B cell (primary cell): Measurements from ENCODE around the gene RGS6. TPM values are rescaled to one million over a fixed set of nuclear protein-coding genes. Genes with fewer than 3 reads are reported as not detected.

Source experiments
- ATAC-seq: fragments of 200-7000 bp; cut with Tn5 transposase; one replicate; pipeline ENCODE4 v1.10.0; 2021; ENCODE audit warnings: low read depth, mild to moderate bottlenecking, moderate number of reproducible peaks, moderate library complexity
- CTCF ChIA-PET: fragments of 350-600 bp; sonication (Branson Sonifier 250); formaldehyde crosslinking; loops from one replicate; lab custom pipeline; 2021; ENCODE audit warnings: antibody characterized with exemption, inconsistent platforms; lab: Charles Lee
- POLR2A ChIA-PET: fragments of 350-600 bp; sonication (Branson Sonifier 250); formaldehyde crosslinking; loops from one replicate; lab custom pipeline; 2021; ENCODE audit warnings: antibody characterized with exemption; lab: Charles Lee
- DNase-seq: peaks from one replicate; pipeline ENCODE4 v3.0.0; 2013
- H2AFZ ChIP-seq: 2 replicates; pipeline ENCODE4 v1.6.1; 2012; ENCODE audit warnings: mild to moderate bottlenecking, low read depth, low read length; ENCODE audit not compliant: insufficient read depth, poor library complexity, severe bottlenecking
- H3K27ac ChIP-seq, 2 donors: 1 replicate in 1 of 2; 2 replicates in 1 of 2; pipeline ENCODE4 v1.5.1; 2012 to 2013; ENCODE audit warnings: low read length in 2 of 2, mild to moderate bottlenecking in 2 of 2, moderate library complexity in 1 of 2
- H3K27me3 ChIP-seq, 4 experiments: fragments of 200-600 bp in 1 of 4; sonication (generic) in 1 of 4; replicated peaks in 1 of 4; 1 replicate in 2 of 4; 2 replicates in 2 of 4; pipeline versions ENCODE4 v1.6.1 to v1.7.0; 2013 to 2016; ENCODE audit warnings: low read length in 3 of 4, mild to moderate bottlenecking in 2 of 4, mixed read lengths in 1 of 4, moderate library complexity in 1 of 4; ENCODE audit not compliant: insufficient read depth in 4 of 4, control insufficient read depth in 3 of 4; ENCODE audit errors: control extremely low read depth in 1 of 4
- H3K36me3 ChIP-seq, 2 experiments: replicated peaks in 1 of 2; 1 replicate in 1 of 2; 2 replicates in 1 of 2; pipeline versions ENCODE4 v1.6.1 to v1.7.1; 2013; ENCODE audit warnings: low read length in 1 of 2; ENCODE audit not compliant: insufficient read depth in 2 of 2, control insufficient read depth in 1 of 2; ENCODE audit errors: control extremely low read depth in 1 of 2, extremely low read depth in 1 of 2
- H3K4me1 ChIP-seq, 2 donors: fragments of 200-600 bp in 1 of 2; sonication (generic) in 1 of 2; 1 replicate in 1 of 2; 2 replicates in 1 of 2; pipeline versions ENCODE4 v1.5.1 to v1.6.1; 2013 to 2017; ENCODE audit warnings: low read length in 2 of 2; ENCODE audit not compliant: control insufficient read depth in 2 of 2, insufficient read depth in 2 of 2
- H3K4me2 ChIP-seq: replicated peaks from 2 replicates; pipeline ENCODE3; 2012; ENCODE audit warnings: mild to moderate bottlenecking, low read depth, low read length; ENCODE audit not compliant: poor library complexity, severe bottlenecking
- H3K4me3 ChIP-seq, 5 experiments: fragments of 200-600 bp in 1 of 5; sonication (generic) in 1 of 5; 1 replicate in 3 of 5; 2 replicates in 2 of 5; pipeline versions ENCODE4 v1.5.1 to v1.7.0; 2011 to 2016; ENCODE audit warnings: low read length in 4 of 5, mild to moderate bottlenecking in 4 of 5, low read depth in 2 of 5, control low read depth in 1 of 5, moderate library complexity in 1 of 5; ENCODE audit not compliant: insufficient read depth in 1 of 5; ENCODE audit errors: control extremely low read depth in 1 of 5, extremely low read depth in 1 of 5
- H3K79me2 ChIP-seq: fragments of 200-600 bp; sonication (generic); one replicate; pipeline ENCODE4 v1.6.0; 2016; ENCODE audit warnings: low read length; ENCODE audit not compliant: control insufficient read depth, insufficient read depth
- H3K9ac ChIP-seq: fragments of 200-600 bp; sonication (generic); 2 replicates; pipeline ENCODE4 v1.6.1; 2017; ENCODE audit warnings: mild to moderate bottlenecking, low read length, moderate library complexity
- H3K9me3 ChIP-seq, 3 donors: one replicate each; pipeline versions ENCODE4 v1.6.1 to v1.7.1; 2013; ENCODE audit warnings: low read length in 2 of 3; ENCODE audit not compliant: control insufficient read depth in 2 of 3, insufficient read depth in 1 of 3; ENCODE audit errors: control extremely low read depth in 1 of 3
- H4K20me1 ChIP-seq: 2 replicates; pipeline ENCODE4 v1.6.0; 2012; ENCODE audit warnings: mild to moderate bottlenecking, low read length; ENCODE audit not compliant: insufficient read depth, control insufficient read depth, poor library complexity, severe bottlenecking
- H3K27ac Mint-ChIP-seq: one replicate; pipeline ENCODE4 v1.8.0; 2021; ENCODE audit warnings: mixed read lengths
- H3K27me3 Mint-ChIP-seq: one replicate; pipeline ENCODE4 v1.8.0; 2021; ENCODE audit warnings: mixed read lengths
- H3K4me1 Mint-ChIP-seq: one replicate; pipeline ENCODE4 v1.8.0; 2021; ENCODE audit warnings: mixed read lengths
- H3K4me3 Mint-ChIP-seq: one replicate; pipeline ENCODE4 v1.8.0; 2021; ENCODE audit warnings: mixed read lengths
- H3K9me3 Mint-ChIP-seq: one replicate; pipeline ENCODE4 v1.8.0; 2022; ENCODE audit warnings: mixed read lengths; ENCODE audit not compliant: insufficient read depth
- EZH2 ChIP-seq: IDR thresholded peaks from 2 replicates; pipeline ENCODE4 v1.6.1; 2012; ENCODE audit warnings: borderline replicate concordance, low read depth, mild to moderate bottlenecking, moderate library complexity, low read length; ENCODE audit not compliant: insufficient read depth, poor library complexity, severe bottlenecking
- WGBS: methylation state at CpG from one replicate; pipeline ENCODE4 v1.1.5; 2013; ENCODE audit warnings: missing lambda C conversion rate; ENCODE audit not compliant: insufficient coverage; 5-methylcytosine and 5-hydroxymethylcytosine counted together
- intact Hi-C: fragments of 100-400 bp; cut with micrococcal nuclease; formaldehyde crosslinking; loops from one replicate; pipeline ENCODE4 v1.10.0; 2022
- polyA plus RNA-seq: library from polyadenylated mRNA; depleted of rRNA; stranded (reverse); fragments of >200 nt; gene quantifications from 2 replicates; pipeline ENCODE4 v1.2.3, GENCODE V29; 2012
- total RNA-seq, 2 donors: library from RNA; stranded (reverse); fragments of 120-200 nt in 1 of 2; gene quantifications; 1 replicate in 1 of 2; 2 replicates in 1 of 2; pipeline versions ENCODE4 v1.2.3 to v1.2.4, GENCODE V29; 2013 to 2022
- TF ChIP-seq, protein P1 (sequence below): fragments of 200-600 bp; IDR thresholded peaks from one replicate; pipeline ENCODE4 v1.8.0; 2022; ENCODE audit warnings: antibody characterized with exemption, mild to moderate bottlenecking

Gene RGS6
- total and polyA plus RNA-seq, 2 donors (not counting 1 experiment from before 2014, with no cell fraction given) = 0.07 TPM; not detected in 1

DNA sequence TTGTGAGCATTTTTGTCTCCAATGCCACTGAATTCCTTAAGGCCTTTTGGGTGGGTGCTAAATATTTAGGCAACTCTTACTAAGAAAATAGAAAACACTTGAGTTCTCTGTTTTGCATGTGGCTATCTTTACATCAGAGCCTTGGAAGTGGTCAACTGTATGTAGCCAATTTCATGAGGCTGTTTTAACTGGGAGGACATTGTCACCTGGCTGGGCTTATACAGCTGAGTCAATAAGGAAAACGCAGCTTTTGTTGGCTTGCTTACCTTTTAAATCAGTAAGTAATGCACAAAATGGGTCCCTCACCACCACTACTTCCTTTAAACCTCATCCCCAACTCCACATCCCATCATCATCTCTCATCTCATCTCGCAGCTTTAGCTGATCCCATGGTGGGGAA lies 194.3 kb downstream of the RGS6 start:
- Histone ChIP-seq H3K36me3 (no peaks in the 10 kb centered on the region), H4K20me1 (no peaks in the 10 kb centered on the region), H3K27me3 (peaks cover 0 to 21% (median 13%) of the 10 kb centered on the region in 4 experiments), H3K9me3 (no peaks in the 10 kb centered on the region), H3K9ac (no peak overlapping the region), H3K4me3 (no peak overlapping the region), H2AFZ (no peak overlapping the region), H3K79me2 (no peaks in the 10 kb centered on the region), H3K4me2 (no peak overlapping the region), H3K4me1 (no peaks in the 10 kb centered on the region), H3K27ac (no peak overlapping the region)
- TF ChIP-seq, protein P1, sequence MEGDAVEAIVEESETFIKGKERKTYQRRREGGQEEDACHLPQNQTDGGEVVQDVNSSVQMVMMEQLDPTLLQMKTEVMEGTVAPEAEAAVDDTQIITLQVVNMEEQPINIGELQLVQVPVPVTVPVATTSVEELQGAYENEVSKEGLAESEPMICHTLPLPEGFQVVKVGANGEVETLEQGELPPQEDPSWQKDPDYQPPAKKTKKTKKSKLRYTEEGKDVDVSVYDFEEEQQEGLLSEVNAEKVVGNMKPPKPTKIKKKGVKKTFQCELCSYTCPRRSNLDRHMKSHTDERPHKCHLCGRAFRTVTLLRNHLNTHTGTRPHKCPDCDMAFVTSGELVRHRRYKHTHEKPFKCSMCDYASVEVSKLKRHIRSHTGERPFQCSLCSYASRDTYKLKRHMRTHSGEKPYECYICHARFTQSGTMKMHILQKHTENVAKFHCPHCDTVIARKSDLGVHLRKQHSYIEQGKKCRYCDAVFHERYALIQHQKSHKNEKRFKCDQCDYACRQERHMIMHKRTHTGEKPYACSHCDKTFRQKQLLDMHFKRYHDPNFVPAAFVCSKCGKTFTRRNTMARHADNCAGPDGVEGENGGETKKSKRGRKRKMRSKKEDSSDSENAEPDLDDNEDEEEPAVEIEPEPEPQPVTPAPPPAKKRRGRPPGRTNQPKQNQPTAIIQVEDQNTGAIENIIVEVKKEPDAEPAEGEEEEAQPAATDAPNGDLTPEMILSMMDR = no peak
- TF ChIP-seq EZH2 = no peak
- WGBS = 80% methylated on average over 1 of the region's 2 CpGs
- H3K4me3 Mint-ChIP-seq = no peak overlapping the region
- ChIA-PET CTCF (no interaction called here), POLR2A (no interaction called here)
- no peak for ATAC-seq
- H3K27ac Mint-ChIP-seq = no peak overlapping the region
- DNase-seq = no peak
- no peaks in the 10 kb centered on the region for H3K9me3 Mint-ChIP-seq
- no peaks in the 10 kb centered on the region for H3K4me1 Mint-ChIP-seq
- intact Hi-C loops = no loop called here
- peaks cover 21% of the 10 kb centered on the region for H3K27me3 Mint-ChIP-seq

DNA sequence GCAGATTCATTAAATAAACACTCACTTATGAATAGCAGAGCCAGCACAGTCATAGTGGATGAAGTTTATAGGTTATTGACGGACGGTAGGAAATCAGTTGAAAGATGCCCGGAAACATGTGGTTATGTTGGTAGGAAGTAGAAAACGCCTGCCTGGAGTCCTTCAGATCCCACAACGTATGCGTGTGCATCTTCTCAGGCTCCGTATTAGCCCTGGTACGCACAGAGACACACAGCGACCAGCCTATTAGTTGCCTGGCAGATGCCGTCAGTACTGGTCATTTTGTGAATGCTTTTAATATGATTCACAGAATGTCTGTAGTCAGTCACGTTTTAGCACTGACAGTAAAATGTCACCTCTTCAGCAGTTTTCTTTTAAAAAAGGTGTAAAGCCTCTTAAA lies 196.4 kb downstream of the RGS6 start:
- Histone ChIP-seq H3K4me2 (no peak overlapping the region), H3K36me3 (no peaks in the 10 kb centered on the region), H3K9ac (no peak overlapping the region), H3K27me3 (peaks cover 0 to 21% (median 14%) of the 10 kb centered on the region in 4 experiments), H3K9me3 (no peaks in the 10 kb centered on the region), H4K20me1 (no peaks in the 10 kb centered on the region), H3K4me3 (no peak overlapping the region), H3K79me2 (no peaks in the 10 kb centered on the region), H2AFZ (no peak overlapping the region), H3K27ac (no peak overlapping the region), H3K4me1 (no peaks in the 10 kb centered on the region)
- WGBS = 8% methylated on average over 10 of the region's 11 CpGs
- Mint-ChIP-seq H3K27me3 (peaks cover 31% of the 10 kb centered on the region), H3K4me1 (no peaks in the 10 kb centered on the region), H3K27ac (no peak overlapping the region), H3K4me3 (no peak overlapping the region), H3K9me3 (no peaks in the 10 kb centered on the region)
- ATAC-seq (no peak), DNase-seq (no peak)
- TF ChIP-seq EZH2 = no peak
- TF ChIP-seq, protein P1 = no peak
- ChIA-PET POLR2A (no interaction called here), CTCF (no interaction called here)
- intact Hi-C loops = no loop called here
